Astrocyte (in vitro differentiated cells and primary cell): ENCODE data around the gene FBXO31.

Experiments used
- EZH2 ChIP-seq: IDR thresholded peaks from 2 replicates; pipeline ENCODE4 v1.6.1; 2012; ENCODE audit warnings: mild to moderate bottlenecking, low read length, inconsistent platforms; ENCODE audit not compliant: insufficient read depth
- TF ChIP-seq, protein P1 (sequence below): IDR thresholded peaks from 2 replicates; pipeline ENCODE4 v1.5.1; 2011; ENCODE audit warnings: low read depth, mild to moderate bottlenecking, inconsistent platforms, low read length, moderate library complexity; ENCODE audit not compliant: insufficient read depth

DNA sequence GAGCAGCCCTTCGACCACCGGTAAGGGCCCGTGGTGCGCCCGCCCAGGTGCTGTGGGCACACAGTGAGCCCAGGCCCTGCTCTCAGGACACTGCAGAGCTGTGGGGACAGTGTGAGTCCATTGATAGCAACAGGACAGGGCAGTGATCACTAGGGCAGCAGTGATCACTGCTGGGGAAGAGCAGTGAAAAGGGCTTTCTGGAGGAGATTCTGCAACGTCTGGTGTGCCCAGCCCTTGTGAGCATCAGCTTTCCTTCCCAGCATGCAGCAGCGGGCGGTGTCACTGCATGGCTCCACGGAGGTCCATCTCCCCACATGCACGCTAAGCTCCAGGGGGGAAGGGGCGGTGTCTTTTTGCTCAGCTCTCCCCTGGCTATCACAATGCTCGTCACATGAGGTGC lies 40.7 kb upstream of the FBXO31 start:
- TF ChIP-seq, protein P1, sequence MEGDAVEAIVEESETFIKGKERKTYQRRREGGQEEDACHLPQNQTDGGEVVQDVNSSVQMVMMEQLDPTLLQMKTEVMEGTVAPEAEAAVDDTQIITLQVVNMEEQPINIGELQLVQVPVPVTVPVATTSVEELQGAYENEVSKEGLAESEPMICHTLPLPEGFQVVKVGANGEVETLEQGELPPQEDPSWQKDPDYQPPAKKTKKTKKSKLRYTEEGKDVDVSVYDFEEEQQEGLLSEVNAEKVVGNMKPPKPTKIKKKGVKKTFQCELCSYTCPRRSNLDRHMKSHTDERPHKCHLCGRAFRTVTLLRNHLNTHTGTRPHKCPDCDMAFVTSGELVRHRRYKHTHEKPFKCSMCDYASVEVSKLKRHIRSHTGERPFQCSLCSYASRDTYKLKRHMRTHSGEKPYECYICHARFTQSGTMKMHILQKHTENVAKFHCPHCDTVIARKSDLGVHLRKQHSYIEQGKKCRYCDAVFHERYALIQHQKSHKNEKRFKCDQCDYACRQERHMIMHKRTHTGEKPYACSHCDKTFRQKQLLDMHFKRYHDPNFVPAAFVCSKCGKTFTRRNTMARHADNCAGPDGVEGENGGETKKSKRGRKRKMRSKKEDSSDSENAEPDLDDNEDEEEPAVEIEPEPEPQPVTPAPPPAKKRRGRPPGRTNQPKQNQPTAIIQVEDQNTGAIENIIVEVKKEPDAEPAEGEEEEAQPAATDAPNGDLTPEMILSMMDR, result no peak
- TF ChIP-seq EZH2, result no peak
